ENCODE results near the gene LMOD1. TPM values are rescaled to one million over a fixed set of nuclear protein-coding genes. Genes with fewer than 3 reads are reported as not detected.

LMOD1 gene
- total and polyA plus RNA-seq, 2 donors (not counting 3 experiments of a cell fraction or from before 2014, with no cell fraction given), result 0.19 to 0.33 TPM

DNA sequence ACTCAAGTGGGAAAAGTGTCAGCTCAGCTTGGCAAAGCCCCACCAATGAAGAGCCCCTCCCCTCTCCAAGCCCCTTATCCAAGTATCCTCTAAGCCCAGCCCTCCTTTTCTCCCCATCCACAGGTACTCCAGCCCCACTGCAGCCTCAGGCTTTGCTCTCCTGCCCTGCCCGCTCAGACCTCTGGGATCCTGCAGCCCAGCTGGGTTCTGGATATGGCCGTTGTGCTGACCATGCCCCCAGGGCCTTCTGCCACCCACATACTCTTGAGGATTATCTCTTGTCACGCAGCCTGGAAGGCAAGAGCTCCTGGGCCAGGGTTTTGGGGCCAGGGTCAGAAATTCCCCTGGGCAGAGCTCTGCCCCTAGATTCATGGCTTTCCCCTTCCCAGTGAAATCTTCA is 52.9 kb downstream of the LMOD1 start:
- Histone ChIP-seq H4K20me1 (replicated peaks; ENCODE audit: control insufficient read depth, extremely low read depth, insufficient read depth, low read length) (no peaks in the 10 kb centered on the region), H2AFZ (ENCODE audit: low read depth, low read length) (no peak overlapping the region), H3K4me1 (ENCODE audit: control insufficient read depth, extremely low read depth, insufficient read depth, low read length) (peaks cover 10% of the 10 kb centered on the region), H3K4me2 (ENCODE audit: insufficient read depth, low read length) (no peak overlapping the region), H3K79me2 (ENCODE audit: control insufficient read depth, insufficient read depth, low read length) (no peaks in the 10 kb centered on the region), H3K9me1 (replicated peaks; ENCODE audit: control insufficient read depth, extremely low read depth, insufficient read depth, low read length) (no peaks in the 10 kb centered on the region), H3K36me3 (ENCODE audit: control insufficient read depth in 2 of 2, extremely low read depth in 1 of 2, insufficient read depth in 2 of 2, low read length in 2 of 2) (no peaks in the 10 kb centered on the region), H3K27me3 (ENCODE audit: control insufficient read depth in 2 of 2, insufficient read depth in 2 of 2, low read length in 2 of 2) (no peaks in the 10 kb centered on the region), H3K9me3 (replicated peaks; ENCODE audit: control insufficient read depth, insufficient read depth, low read length) (no peaks in the 10 kb centered on the region), H3K9ac (replicated peaks; ENCODE audit: extremely low read depth, insufficient read depth, low read length) (no peak overlapping the region), H3K4me3 (replicated peaks in 1 of 3; ENCODE audit: insufficient read depth in 1 of 3, low read depth in 1 of 3, low read length in 3 of 3) (no peak overlapping the region), H3K27ac (ENCODE audit: insufficient read depth, low read depth, low read length) (no peak overlapping the region)
- BruUV-seq (replicated peaks), result no TSS peak
- CTCF ChIA-PET, result interaction anchor here (0.8 to 10.8 kb wide), 5 partner anchors 16 to 89 kb away, joined by 3 to 577 read pairs (median 3); partner anchors contain the start of genes LMOD1 and RNPEP
- DNase-seq (ENCODE audit: low read depth, low spot score), result no peak
- intact Hi-C loops (cut with micrococcal nuclease) (no loop called here), dilution Hi-C loops (cut with MboI; ENCODE audit: extremely low pct_ligation_motif_present, low sequenced_read_pairs) (no loop called here)
- POLR2A ChIA-PET, result no interaction called here
- FAIRE-seq, result no peak
- TF ChIP-seq MYC (IDR thresholded peaks at IDR 0.05; ENCODE audit: low read depth, low read length), result no peak
- TF ChIP-seq JUN (IDR thresholded peaks at IDR 0.05; ENCODE audit: borderline replicate concordance, insufficient read depth, insufficient read length, low read depth), result no peak
- TF ChIP-seq POLR2A (IDR thresholded peaks at IDR 0.05; ENCODE audit: low read depth, low read length), result no peak
- TF ChIP-seq, protein P1, sequence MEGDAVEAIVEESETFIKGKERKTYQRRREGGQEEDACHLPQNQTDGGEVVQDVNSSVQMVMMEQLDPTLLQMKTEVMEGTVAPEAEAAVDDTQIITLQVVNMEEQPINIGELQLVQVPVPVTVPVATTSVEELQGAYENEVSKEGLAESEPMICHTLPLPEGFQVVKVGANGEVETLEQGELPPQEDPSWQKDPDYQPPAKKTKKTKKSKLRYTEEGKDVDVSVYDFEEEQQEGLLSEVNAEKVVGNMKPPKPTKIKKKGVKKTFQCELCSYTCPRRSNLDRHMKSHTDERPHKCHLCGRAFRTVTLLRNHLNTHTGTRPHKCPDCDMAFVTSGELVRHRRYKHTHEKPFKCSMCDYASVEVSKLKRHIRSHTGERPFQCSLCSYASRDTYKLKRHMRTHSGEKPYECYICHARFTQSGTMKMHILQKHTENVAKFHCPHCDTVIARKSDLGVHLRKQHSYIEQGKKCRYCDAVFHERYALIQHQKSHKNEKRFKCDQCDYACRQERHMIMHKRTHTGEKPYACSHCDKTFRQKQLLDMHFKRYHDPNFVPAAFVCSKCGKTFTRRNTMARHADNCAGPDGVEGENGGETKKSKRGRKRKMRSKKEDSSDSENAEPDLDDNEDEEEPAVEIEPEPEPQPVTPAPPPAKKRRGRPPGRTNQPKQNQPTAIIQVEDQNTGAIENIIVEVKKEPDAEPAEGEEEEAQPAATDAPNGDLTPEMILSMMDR (IDR thresholded peaks at IDR 0.05; ENCODE audit: extremely low read depth in 1 of 2, insufficient read depth in 1 of 2, low read depth in 1 of 2, low read length in 2 of 2), result no peak
- no peak for TF ChIP-seq FOS (IDR thresholded peaks at IDR 0.05; ENCODE audit: borderline replicate concordance, insufficient read depth, low read length)
- TF ChIP-seq, protein P2, sequence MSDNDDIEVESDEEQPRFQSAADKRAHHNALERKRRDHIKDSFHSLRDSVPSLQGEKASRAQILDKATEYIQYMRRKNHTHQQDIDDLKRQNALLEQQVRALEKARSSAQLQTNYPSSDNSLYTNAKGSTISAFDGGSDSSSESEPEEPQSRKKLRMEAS (IDR thresholded peaks at IDR 0.05; ENCODE audit: insufficient read depth, insufficient read length), result no peak
- no peak for TF ChIP-seq POLR2AphosphoS5 (IDR thresholded peaks at IDR 0.05; ENCODE audit: insufficient read depth, low read depth, low read length)
- TF ChIP-seq GATA2 (IDR thresholded peaks at IDR 0.05; ENCODE audit: insufficient read depth, insufficient read length, low read depth, low read length), result no peak
- TF ChIP-seq EZH2 (IDR thresholded peaks at IDR 0.05; ENCODE audit: borderline replicate concordance, low read depth, low read length, severe bottlenecking), result no peak

Data from endothelial cell of umbilical vein (primary cell).